ENCODE results near the gene TMEM132D. TPM values are rescaled to one million over a fixed set of nuclear protein-coding genes. Genes with fewer than 3 reads are reported as not detected.

Gene TMEM132D
- total and polyA plus RNA-seq, 2 of the 8 experiments (the other 6 are each of a cell fraction or from before 2014, with no cell fraction given), result 3.5 to 10.1 TPM

DNA sequence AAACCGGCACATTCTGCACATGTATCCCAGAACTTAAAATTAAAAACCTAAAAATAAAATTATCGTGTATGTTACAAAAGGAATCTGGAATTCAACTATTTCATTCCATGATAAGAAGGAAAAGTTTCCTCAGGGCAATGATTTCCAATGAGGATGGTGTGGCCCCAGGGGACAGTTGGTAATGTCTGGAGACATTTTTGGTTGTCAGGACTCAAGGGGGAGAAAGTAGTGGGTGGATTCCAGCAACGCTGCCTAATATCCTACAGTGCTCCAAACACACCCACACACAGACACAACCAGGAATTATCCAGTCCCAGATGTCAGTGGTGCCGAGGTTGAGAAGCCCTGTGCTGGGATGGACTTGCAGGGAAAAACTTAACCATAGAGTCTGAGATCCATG is 228.3 kb downstream of the TMEM132D start (continued):
- TF ChIP-seq, protein P1, sequence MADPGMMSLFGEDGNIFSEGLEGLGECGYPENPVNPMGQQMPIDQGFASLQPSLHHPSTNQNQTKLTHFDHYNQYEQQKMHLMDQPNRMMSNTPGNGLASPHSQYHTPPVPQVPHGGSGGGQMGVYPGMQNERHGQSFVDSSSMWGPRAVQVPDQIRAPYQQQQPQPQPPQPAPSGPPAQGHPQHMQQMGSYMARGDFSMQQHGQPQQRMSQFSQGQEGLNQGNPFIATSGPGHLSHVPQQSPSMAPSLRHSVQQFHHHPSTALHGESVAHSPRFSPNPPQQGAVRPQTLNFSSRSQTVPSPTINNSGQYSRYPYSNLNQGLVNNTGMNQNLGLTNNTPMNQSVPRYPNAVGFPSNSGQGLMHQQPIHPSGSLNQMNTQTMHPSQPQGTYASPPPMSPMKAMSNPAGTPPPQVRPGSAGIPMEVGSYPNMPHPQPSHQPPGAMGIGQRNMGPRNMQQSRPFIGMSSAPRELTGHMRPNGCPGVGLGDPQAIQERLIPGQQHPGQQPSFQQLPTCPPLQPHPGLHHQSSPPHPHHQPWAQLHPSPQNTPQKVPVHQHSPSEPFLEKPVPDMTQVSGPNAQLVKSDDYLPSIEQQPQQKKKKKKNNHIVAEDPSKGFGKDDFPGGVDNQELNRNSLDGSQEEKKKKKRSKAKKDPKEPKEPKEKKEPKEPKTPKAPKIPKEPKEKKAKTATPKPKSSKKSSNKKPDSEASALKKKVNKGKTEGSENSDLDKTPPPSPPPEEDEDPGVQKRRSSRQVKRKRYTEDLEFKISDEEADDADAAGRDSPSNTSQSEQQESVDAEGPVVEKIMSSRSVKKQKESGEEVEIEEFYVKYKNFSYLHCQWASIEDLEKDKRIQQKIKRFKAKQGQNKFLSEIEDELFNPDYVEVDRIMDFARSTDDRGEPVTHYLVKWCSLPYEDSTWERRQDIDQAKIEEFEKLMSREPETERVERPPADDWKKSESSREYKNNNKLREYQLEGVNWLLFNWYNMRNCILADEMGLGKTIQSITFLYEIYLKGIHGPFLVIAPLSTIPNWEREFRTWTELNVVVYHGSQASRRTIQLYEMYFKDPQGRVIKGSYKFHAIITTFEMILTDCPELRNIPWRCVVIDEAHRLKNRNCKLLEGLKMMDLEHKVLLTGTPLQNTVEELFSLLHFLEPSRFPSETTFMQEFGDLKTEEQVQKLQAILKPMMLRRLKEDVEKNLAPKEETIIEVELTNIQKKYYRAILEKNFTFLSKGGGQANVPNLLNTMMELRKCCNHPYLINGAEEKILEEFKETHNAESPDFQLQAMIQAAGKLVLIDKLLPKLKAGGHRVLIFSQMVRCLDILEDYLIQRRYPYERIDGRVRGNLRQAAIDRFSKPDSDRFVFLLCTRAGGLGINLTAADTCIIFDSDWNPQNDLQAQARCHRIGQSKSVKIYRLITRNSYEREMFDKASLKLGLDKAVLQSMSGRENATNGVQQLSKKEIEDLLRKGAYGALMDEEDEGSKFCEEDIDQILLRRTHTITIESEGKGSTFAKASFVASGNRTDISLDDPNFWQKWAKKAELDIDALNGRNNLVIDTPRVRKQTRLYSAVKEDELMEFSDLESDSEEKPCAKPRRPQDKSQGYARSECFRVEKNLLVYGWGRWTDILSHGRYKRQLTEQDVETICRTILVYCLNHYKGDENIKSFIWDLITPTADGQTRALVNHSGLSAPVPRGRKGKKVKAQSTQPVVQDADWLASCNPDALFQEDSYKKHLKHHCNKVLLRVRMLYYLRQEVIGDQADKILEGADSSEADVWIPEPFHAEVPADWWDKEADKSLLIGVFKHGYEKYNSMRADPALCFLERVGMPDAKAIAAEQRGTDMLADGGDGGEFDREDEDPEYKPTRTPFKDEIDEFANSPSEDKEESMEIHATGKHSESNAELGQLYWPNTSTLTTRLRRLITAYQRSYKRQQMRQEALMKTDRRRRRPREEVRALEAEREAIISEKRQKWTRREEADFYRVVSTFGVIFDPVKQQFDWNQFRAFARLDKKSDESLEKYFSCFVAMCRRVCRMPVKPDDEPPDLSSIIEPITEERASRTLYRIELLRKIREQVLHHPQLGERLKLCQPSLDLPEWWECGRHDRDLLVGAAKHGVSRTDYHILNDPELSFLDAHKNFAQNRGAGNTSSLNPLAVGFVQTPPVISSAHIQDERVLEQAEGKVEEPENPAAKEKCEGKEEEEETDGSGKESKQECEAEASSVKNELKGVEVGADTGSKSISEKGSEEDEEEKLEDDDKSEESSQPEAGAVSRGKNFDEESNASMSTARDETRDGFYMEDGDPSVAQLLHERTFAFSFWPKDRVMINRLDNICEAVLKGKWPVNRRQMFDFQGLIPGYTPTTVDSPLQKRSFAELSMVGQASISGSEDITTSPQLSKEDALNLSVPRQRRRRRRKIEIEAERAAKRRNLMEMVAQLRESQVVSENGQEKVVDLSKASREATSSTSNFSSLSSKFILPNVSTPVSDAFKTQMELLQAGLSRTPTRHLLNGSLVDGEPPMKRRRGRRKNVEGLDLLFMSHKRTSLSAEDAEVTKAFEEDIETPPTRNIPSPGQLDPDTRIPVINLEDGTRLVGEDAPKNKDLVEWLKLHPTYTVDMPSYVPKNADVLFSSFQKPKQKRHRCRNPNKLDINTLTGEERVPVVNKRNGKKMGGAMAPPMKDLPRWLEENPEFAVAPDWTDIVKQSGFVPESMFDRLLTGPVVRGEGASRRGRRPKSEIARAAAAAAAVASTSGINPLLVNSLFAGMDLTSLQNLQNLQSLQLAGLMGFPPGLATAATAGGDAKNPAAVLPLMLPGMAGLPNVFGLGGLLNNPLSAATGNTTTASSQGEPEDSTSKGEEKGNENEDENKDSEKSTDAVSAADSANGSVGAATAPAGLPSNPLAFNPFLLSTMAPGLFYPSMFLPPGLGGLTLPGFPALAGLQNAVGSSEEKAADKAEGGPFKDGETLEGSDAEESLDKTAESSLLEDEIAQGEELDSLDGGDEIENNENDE (IDR thresholded peaks at IDR 0.05; ENCODE audit: insufficient replicate concordance, low read length), result no peak
- TF ChIP-seq RNF2 (IDR thresholded peaks at IDR 0.05; ENCODE audit: borderline replicate concordance, low read depth, low read length, missing control alignments, poor library complexity, severe bottlenecking) (no peak), ZNF274 (IDR thresholded peaks at IDR 0.05; ENCODE audit: borderline replicate concordance, extremely low read depth, low read length) (no peak), KDM5A (IDR thresholded peaks at IDR 0.05; ENCODE audit: low read length) (no peak), ASH2L (IDR thresholded peaks at IDR 0.05; ENCODE audit: low read length) (no peak), GABPA (IDR thresholded peaks at IDR 0.05; ENCODE audit: borderline replicate concordance, insufficient read depth, low read length) (no peak), PHF8 (conservative IDR thresholded peaks at IDR 0.05; ENCODE audit: low read depth, low read length) (no peak), RFX5 (IDR thresholded peaks at IDR 0.05; ENCODE audit: borderline replicate concordance, low read depth, low read length) (no peak), EGR1 (IDR thresholded peaks at IDR 0.05; ENCODE audit: borderline replicate concordance, low read depth, low read length) (no peak)
- TF ChIP-seq, protein P2, sequence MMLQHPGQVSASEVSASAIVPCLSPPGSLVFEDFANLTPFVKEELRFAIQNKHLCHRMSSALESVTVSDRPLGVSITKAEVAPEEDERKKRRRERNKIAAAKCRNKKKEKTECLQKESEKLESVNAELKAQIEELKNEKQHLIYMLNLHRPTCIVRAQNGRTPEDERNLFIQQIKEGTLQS (IDR thresholded peaks at IDR 0.05; ENCODE audit: insufficient read depth, low read depth, low read length), result no peak

Data from H1 (cell line).